Activated CD8-positive, alpha-beta memory T cell treated with anti-CD3 and anti-CD28 coated beads for 4 hours (primary cell): ENCODE results near the gene SPNS2.

Experiments
- DNase-seq, 2 donors: peaks; one replicate each; pipeline ENCODE4 v3.0.0-alpha.2; 2020; ENCODE audit warnings: low read depth in 2 of 2

Gene SPNS2

DNA sequence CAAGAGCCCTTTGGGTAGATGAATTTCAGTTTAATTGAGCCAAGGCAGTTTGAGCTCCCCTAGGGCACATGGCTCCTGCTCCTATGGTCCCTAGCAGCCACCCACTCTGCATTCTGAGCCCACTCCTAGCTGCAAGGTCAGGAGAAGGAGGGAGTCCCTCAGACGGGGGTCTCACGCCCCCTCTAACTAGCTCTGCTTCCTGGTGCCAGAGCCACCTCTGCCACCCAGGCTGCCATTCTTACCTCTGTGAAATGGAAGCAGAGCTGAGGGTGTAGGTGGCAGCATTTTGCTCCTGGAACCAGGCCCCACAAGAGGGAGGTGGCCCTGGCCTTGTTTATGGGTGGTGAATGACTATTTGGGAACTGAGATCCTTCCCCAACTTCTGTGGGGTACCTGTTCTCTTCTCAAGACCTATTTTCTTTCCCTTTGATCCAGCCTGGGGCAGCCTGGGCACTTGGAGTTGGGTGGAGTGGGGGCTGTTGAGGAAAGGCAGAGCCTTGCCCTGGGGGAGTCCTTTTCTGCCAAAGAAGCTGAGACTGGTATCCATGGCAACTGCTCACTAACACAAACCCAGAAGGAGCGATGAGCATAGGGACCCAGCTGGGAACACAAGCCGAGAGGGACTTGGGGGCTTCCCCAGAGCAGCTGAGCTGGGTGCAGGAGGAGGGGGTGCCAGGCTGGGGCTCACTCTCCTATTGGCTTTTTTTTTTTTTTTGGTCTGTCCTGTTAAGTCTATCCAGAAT lies 4.8 kb downstream of the SPNS2 start:
- no peak for DNase-seq

- no peak for DNase-seq
These were observed 5.5 kb downstream of the SPNS2 start for GRCh38 chr17:4504188-4504587.

DNA sequence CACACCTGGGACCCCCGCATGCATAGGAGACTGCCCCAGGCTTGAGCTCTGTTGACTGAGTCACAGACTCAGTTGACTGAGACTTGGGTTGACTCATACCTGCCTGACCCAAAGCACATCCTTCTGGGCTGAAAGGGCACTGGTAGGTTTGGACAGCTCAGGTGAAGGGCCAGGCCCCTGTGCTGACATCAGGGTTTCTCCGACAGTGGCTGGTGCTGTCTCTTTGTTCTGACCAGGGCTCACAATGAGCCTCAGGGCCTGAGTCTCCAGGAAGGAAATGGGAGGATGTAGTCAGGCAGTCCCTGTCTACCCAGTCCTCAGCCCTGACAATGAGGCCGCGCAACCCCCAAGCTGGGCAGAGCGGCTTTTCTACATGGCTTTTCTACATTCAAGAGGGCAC lies 6.5 kb downstream of the SPNS2 start:
- no peak for DNase-seq

DNA sequence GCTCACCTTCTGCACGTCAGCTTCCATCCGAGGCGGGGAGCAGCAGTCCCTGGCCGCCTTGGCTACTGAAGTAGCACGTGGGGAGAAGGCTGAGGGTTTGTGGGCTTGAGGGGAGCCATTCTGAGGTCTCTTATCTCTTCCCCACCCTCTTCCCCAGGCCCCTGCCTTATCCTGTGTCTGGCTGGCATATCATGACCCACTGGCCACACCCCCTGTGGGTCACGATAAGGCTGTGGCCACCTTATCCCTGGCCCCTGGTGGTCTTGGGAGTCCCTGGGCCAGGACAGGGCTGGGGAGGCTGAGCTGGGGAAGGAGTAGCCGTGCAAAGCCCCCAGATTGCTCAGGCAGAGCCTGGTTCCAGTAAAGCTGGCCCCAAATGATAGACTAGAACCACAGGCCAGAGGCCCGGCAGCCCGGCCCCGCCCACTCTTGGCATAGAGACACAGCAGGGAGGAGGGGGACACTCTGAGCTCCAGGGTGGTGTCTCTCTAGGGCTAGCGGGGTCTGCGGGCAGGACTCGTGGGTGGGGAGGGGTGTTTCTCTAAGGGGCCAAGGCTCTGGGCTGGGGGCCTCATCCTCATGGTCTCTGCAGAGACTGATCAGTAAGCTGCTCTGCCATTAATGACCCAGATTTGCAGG lies 7.6 kb downstream of the SPNS2 start:
- DNase-seq = no peak

GRCh38 chr17:4506892-4507291 lies 8.2 kb downstream of the SPNS2 start:
- no peak for DNase-seq

- DNase-seq = no peak
These were observed 8.9 kb downstream of the SPNS2 start for GRCh38 chr17:4507361-4508111.

GRCh38 chr17:4508207-4508606 lies 9.5 kb downstream of the SPNS2 start:
- no peak for DNase-seq

DNA sequence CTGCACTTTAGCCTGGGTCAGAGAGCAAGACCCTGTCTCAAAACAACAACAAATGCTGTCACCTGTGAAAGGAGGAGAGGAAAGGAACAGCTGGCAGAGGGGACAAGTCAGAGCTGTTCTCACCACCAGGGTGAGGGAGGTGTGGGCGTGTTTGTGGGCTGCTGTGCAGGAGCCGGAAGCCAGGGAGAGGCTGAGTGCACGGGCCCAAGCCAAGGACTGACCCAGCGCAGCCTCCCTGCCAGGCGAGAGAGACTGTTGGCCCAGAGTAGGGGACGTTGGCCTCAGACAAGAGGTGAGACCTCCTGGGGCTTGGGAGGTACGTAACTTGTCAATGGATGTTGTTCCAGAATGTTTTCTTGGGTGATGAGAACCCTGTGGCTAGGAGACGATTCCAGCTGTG lies 10.7 kb downstream of the SPNS2 start:
- DNase-seq = no peak

- no peak for DNase-seq
These were observed 11.4 kb downstream of the SPNS2 start for GRCh38 chr17:4509923-4510617.

GRCh38 chr17:4510618-4510941 lies 11.9 kb downstream of the SPNS2 start:
- no peak for DNase-seq

DNA sequence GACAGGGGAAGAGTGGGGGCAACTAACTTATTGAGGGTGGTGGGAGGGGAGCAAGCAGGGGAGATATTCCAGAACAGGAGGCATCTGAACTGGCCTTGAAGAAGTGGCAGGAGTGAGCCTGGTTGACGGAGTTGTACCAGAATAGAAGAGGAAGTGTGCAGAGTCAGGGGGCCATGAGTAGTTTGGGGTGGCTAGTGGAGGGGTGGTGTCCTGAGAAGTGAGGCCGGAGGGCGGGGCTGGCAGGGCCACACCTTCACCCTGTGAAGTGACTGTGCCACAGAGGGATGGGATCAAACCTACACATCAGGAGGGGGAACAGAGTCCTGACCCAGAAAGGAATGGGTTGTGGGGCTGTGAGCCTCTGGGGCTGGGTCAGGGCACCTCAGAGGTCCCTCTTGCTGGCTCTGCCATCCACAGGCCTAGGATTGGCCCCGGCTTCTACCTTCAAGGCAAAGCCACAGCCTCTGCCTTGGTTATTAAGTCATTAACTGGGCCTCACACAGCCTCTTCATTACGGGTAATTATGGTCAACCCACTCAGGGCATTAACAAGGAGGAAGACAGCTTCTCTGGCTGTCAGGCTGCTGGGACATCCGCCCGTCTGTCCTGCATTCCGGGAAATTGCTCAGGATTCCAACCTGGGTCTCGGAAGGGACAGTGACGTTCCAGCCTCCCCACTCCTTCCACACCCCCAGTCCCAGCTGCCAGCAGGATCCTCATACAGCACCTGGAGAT lies 12.7 kb downstream of the SPNS2 start:
- no peak for DNase-seq

GRCh38 chr17:4512156-4513112 lies 13.8 kb downstream of the SPNS2 start:
- DNase-seq = no peak

DNA sequence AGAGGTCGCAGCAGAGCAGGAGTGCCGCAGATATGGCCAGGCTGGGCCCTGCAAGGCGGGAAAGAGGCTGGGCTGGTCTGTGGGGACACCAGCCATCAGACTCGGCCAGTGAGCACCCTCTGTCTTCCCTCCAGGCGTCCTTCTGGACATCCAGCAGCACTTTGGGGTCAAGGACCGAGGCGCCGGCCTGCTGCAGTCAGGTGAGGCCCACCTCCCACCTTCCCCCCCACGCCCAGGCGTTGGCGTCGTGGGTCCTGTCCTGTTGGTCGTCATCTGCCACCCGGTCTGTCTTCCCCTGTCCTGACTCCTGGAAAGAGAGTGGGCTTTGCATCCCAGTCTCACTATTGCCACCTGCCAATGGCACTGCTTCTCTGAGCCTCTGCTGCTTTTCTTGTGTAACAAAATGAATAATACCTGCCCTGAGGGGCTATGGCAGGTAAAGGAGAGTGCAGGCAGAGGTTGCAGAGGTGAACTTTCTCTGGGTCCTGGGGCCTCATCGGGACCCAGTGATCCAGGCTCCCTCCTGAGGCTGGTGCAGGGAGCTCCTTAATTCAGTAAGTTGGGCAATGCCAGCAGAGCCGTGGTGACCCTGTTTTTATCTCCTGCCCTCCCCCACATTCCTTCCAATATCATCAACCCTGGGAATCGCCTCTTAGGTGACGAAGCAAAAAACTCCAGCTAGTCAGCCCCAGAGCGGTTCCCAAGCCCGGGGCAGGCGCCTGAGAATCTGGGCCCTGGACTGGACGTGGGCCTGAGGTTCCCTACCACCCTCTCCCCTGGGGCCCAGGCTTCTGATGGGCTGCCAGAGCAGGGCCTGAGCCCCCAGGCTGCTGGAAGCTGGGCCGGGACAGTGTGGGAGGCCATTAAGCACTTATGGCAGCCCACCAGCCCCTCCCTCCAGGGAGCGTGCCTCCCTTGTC lies 14.7 kb downstream of the SPNS2 start:
- DNase-seq = no peak

DNA sequence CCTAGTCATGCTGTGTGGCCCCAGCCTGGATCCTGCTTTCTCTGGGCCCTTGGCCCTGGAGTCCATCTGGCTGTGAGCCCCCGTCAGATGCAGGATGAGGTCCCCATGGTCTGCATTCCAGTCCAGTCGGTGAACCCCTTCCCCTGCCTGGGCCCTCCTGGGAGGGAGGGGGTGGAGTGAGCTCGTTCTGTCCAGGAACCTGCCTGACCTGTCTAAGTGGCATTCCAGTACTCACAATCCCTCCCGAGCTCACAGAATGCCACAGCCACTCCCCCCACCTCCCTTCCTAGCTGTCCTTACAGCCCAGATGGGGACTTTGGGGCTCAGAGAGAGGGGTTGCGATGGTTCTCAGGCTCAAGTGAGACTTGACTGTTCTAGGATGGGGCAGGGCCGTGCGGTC lies 15.5 kb downstream of the SPNS2 start:
- DNase-seq = no peak

DNA sequence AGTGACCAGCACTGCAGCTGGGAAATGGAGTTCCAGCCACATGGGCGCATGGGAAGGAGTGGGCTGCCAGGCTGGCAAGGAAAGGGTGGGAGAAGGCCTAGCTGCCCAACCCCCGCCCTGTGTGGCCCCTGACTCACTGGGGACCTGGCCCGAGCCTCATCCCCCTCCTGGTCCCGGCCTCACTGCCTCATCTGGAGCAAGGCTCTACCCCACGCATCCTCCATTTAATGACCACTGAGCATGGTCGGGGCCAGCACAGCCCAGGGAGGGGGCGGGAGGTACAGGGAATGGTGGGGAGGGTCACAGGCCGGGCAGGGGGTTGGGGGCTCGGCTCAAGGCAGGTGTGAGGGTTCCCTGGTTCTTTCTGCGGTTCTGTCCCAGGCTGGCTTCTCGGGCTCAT lies 16.1 kb downstream of the SPNS2 start:
- no peak for DNase-seq

- no peak for DNase-seq
These were observed 16.8 kb downstream of the SPNS2 start for GRCh38 chr17:4515501-4515900.

DNA sequence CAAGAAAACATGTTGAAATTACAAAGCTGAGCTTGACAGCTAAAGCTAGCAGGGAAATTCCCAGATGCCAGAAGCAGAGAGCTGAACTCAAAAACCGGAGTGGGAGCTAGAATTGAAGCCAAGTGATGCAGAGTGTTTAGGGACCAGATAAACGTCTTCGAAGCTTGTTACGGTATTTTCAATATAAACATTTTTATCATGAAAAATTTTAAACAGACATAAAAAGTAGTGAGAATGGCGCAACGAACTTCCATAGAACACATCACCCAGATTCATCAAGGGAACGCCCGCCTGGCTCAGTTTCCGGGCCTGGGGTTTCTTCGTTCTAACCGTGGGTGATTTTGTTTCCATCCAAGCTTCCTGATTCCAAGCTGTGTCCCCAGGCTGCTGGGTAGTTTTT lies 18.1 kb downstream of the SPNS2 start:
- no peak for DNase-seq

- DNase-seq = no peak
These were observed 20.2 kb downstream of the SPNS2 start for GRCh38 chr17:4518901-4519300.

- no peak for DNase-seq
These were observed 20.7 kb downstream of the SPNS2 start for GRCh38 chr17:4519361-4519788.
